TTC549 (cell line): ENCODE data around the gene LSM6.

Experiments
- FAIRE-seq: peaks from 2 replicates; lab custom pipeline; 2012; peaks lifted over from hg19 to GRCh38; lab: Jason Lieb, UNC

Gene LSM6

DNA sequence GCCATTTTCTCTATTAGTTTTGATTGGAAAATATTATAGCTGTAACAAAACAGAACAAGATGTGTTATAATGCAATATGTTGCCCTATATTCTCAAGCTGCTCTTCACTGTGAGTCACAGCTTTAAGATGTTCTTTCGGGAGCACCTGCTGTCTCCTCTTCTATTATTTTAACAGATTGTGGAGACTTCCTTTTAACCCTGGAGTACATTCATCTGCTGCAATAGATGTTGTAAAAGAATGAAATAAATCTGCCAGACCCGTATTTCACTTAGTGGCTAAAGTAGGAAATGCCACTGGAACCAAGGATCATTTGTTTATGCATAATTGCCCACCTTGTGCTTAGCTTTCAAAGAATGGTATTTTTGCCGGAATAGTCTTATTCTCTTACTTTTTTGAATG, 11.1 kb downstream of the LSM6 start:
- FAIRE-seq, result no peak

DNA sequence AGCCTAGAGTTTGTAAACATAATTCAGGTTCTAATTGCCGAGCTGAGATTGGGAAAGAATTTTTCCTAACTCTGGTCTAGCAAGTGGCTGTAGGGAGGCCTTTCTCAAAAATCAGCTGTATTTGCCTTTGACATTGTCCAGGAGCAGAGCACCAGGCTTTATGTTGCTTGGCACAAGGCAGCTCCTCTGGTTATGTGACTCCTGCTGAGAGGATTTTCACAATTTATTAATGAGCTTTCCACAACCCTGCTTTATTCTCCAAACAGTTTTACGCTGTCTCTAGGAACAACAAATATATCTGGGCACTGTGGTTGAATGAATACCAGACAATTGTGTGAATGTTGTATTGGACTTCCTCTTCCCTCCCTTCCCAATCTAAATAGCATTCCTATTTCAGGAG, 14.9 kb downstream of the LSM6 start:
- no peak for FAIRE-seq

DNA sequence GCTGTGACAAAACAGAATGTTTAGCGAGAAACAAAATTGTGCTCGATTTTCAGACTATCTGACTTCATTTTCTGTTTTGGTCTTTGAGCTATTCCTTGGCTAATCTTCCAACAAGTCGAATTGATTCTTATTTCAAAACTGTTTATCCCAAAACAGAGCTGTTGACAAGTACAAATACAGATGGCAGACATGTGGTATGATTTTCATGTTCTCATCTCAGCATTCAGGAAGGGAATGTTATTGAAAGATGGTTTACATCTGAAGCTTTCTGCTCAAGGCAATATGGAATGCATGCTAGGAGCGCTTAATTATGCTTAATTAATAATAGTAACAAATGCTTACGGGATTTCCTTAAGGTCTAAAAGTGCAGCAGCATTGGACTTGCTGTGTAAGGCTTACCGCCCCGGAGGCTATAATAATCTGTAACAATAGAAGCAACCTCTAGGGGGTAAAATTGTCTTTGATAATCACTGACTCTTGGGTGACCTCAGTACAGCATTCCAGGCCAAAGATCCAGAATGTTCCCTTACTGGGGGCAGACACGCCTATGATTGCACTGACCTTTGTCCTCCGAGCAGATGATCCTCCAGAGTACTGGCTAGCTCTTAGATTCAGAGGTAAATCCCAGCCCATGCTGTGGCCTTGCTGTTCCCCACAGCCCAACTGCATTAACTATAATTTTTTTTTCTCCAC, 16.4 kb downstream of the LSM6 start:
- no peak for FAIRE-seq

DNA sequence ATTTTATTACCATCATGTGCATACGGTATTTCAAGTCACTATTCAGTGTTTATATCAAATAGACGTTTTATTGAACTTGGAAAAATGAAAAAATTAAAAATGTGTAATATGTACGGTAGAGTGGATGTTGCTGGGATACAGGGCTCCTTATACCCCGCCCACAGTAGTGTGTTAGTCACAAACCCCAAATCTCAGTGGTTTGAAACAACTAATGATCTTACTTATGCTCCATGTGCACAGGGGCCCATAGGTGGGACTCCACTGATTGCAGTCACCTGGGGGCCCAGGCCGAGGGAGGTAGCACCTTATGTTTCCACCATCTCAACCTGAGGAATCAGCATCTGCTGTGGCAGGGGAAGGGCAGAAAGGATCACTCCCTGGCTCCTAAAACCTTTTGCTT, 18.1 kb downstream of the LSM6 start:
- FAIRE-seq, result no peak

DNA sequence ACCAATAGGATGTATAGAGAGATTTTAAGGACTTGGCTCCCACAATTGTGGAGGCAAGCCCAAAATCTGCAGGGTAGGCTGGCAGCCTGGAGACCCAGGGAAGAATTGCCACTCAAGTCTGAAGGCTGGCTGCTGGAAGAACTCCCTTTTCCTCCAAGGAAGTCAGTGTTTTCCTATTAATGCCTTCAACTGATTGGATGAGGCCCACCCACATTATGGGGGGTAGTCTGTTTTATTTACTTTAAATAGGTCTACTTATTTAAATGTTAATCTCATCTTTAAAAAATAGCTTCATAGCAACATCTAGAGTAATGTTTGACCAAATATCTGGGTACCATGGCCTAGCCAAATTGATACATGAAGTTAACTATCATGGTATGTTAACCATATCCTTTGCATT, 18.7 kb downstream of the LSM6 start:
- no peak for FAIRE-seq

DNA sequence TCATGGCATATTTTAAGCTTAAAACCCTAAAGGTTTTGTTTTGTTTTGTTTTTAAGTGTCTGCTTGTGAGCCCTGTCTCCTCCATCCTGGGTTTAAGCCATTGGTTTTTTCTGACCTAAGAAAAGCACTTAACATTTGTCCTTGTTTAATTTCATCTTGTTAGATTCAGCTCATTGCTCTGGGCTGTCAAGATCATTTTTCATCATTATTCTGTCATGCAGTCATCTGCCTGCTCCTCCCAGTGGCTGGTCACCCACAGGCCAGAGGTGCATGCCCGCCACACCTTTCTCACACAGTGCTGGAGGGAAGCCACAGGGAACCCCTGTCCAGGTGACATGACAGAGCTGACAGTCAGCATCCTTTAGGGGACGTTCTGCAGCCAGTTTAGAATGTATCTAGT, 27.1 kb downstream of the LSM6 start:
- FAIRE-seq, result no peak

DNA sequence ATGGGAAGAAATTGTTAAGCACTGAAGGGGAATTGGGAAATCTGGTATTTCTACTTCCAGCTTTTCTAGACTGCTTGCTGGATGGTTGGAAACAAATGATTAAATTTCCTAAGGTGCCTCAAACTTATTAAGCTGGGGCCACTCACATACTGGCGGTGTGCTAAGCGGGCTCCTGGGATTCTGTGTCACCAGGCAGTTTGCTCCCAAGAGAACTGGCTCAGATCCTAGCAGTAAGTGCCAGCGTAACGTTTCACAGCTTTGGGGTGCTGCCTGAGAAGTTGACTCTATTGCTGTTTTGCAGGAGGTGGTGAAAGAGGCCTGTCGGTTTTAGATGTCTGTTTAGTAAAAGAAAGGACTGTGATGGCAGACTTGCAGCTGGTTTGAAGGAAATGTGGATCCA, 31.9 kb downstream of the LSM6 start:
- no peak for FAIRE-seq

DNA sequence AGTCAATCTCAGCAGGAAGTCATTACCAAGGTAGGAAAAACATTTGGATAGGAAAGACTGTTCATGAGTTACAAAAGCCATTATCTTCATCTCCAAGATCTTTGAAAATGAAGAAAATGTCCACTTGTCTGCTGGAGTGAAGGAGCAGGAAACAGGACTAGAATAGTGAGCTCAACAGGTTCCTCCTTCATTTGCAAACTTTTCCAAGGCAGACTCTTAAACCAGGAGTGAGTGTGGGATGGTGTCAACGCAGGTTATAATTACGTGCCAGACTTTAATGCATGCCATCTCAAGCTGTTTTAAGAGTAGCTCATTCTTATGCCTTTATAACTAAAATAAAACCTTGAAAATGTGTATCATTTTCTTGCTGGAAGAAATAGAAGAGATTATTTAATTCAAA, 35.4 kb downstream of the LSM6 start:
- no peak for FAIRE-seq

DNA sequence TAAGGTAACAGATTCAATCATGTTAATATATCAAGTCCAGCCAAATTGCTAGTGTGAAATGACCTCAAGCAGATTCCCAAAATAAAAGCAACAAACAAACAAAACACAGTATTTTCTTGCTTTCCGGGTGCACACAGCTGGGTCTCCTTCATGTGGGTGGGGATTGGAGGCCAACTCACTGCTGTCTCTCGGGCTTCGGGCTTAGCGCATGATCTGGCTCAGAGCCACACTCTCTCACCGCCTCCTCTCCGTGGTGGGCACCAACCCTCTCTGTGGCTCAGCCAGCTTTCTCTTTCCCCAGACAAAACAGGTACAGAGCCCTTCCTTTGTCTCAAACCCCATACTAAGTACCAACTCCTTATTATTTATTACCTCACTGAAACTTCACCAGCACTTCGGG, 35.9 kb downstream of the LSM6 start:
- no peak for FAIRE-seq

DNA sequence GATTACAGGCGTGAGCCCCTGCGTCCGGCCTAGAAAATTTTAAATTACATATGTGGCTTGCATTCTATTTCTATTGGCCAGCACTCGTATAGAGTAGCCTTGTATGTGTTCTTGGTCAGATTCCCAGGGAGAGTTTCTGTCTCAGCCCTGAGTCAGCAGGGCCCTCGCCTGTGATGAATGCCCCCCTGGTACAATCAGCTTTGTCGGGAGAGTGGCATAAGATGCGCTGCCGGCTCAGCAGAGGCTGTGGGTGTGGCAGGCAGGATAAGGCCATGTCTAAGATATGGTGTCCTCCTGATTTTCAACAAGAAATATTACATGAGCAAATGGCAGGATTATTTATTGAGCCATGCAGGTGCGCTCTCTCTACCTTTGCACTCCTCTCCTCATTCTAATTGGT, 37.3 kb downstream of the LSM6 start:
- no peak for FAIRE-seq

DNA sequence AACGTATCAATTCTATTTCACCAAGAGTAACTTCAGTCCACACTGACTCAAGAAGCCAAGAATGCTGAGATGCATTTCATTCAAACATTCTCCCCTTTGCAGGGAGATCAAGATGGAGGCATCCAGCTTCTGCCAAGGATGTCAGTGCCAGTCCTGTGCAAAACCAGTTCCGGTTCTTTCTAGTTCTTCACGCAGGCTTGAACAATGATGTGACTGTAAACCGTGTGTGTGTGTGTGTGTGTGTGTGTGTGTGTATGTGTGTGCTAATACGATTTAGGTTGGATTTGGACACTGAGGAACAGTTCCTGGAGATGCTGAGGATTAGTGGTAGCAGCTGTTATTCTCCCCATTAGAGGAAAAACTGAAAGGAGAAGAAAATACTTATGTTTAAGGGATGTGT, 38.7 kb downstream of the LSM6 start, which contains the start of gene REELD1:
Gene REELD1 (plus strand): TSS at position 301 of the 400 bp plus-strand sequence. CDS start 2,415 bp downstream, outside the sequence.
- FAIRE-seq, result no peak

DNA sequence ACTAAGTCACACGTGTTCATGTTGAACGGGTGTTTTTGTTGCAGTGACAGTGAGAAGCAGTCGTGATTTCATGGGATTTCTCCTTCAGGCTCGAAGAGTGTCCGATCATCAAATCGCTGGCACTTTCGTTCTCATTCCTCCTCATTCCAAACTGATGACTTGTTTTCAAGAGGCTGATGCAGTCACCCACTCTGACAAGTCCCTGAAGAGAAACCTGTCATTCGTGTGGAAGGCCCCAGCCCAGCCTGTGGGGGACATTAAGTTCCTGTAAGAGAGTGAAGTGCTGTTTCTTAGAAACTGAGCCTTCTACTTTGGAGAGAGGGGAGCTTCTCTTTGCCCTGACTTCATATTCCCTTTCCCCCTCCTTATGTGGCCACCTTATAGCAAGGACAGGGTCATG, 46.8 kb downstream of the LSM6 start:
- FAIRE-seq, result no peak

DNA sequence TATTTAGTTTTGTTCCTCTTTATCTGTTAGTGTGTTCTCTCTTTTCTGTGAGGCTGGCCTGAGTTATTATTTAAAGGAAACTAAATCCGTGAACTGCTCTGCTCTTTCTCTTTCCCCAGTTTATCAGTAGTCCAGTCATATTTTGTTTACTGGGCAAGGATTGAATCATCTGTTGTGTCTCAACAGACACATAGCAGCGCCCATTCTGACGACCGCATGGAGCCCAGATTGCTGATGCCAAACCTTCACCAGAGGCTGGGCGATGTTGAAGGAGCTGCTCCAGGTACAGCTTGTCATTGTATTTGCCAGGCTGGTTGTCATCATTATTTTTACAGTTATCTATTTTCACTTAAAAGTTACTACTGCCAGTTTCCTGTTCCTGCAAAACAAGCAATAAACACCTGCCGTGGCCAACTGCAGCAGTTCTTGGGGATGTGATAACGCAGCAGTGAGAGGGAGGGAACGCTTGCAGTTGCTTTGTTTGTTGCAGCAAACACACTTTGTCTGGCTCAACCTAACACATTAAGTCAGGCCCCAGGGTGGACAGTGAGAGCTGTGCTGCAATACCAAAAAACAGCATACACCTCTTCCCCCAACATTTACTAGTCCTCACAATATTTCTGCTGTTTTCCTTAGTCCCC, 48.9 kb downstream of the LSM6 start:
- no peak for FAIRE-seq

DNA sequence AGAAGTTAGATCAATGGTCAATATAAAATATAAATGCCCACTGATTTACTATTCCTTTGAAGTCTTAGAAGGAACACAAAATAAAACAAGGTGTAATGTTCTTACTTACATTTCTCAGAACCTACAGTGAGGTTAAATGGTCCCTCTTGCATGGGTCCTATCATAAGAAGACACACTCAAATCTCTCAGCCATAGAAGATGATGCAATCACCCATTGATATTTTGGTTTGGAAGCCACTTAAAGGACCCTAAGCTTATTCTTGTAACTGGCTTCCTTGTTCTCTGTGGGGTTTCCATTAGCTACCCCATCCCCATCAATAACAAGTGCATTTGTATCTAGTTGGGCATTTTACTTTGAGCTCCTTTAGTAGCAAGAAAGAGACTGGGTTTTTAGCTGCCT, 53.9 kb downstream of the LSM6 start:
- no peak for FAIRE-seq

DNA sequence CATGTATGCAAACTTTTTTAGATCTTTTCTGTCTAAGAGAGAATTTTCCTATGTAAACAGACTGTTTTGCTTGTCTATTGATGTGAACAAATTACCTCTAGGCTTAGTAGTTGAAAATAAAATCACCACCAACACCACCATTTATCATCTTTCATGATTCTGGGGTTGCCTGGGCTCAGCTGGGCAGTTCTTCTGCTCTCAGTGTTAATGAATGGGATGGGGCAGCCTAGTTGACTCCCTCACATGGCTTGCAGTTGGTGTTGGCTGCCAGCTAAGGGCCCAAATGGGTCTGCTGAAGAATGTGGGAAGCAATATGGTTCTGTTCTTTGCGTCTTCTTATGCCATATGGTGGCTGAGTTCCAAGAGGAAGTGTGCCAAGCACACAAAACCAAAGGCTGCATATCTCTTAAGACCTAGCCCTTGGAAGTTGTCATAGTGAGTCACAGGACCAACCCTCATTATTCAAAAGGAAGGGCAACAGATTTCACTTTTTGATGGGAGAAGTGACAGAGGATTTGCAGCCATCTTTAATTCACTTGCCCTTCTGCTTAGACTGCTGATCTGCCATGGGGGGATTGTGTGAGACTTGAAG, 56.7 kb downstream of the LSM6 start:
- no peak for FAIRE-seq

DNA sequence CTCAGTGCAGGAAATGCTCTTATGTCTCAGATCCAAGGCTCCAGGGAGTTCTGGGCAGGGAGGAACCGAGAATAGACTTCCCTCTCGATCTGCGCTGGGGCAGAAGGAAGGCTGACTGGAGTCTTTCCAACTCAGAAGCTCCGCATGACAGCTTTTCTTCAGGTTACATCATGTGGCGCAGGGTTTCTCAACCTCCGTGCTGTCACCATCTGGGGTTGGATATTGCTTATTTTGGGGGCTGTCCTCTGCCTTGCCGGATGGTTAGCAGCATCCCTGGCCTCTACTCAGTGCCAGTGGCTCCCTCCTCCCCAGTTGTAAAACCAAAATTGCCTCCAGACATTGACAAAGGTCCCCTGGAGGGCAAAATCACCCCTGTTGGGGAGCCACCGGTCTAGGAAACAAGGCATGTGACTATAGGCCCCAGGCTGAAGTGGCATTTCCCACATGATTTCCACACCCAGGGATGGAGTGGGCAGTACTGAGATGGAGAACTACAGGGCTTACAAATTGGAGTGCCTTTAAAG, 60.2 kb downstream of the LSM6 start:
- FAIRE-seq, result no peak

DNA sequence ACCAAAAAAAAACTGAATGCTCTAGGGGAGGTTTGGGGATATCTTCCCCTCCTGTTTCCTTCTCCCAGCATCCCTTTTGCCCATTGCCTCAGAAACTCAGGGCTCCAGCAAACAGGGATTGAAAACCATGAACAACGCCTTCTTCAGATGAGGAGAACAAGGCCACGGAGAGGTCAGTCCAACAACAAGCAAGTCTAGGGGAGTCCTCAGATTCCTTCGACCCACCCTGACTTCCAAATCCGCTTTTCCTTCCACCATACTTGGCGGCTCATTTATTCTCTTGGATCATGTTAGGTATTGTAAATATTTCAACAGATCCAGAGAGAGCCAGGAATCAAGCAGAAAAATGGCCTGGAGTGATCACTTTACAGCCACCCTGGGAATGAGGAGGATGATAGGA, 60.7 kb downstream of the LSM6 start:
- FAIRE-seq, result no peak

DNA sequence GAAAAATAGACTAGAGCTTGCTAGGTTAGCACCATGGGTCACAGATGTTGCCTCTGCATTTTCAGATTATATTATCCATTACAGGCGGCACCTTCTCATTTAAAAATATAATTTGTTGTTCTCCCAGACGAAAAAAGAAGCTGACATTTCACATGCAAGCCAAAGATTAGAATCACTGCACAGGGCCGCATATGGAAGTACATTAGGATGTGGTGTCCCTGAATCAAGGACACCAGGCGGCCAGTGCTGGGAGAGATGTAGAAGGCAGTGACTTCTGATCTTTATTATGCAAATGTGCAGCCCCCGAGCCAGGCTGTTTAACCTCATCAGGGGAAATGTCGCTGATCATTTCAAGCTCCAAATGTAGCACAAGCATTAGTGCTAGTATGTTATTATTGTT, 61.6 kb downstream of the LSM6 start:
- no peak for FAIRE-seq

DNA sequence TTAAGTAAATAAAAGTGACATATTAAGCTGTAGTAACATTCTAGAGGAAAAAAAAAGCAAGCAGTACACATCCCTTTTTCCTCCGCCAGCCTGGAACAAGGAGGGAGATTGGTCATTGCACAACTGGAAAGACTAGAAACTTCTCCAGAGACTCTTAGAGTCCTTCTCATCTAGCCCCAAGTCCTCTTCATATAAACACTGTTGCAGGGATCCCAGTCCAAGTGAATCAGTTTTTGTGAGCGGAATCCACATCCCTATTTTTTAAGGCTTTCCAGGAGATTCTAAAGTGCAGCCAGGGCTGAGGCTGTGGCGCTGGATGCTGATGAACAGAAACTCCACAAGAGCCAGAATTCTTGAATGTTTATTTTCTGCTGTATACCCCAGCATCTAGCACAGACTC, 62.6 kb downstream of the LSM6 start:
- FAIRE-seq, result no peak
